HG03280 (cell line): ENCODE measurements around the gene S100PBP.

ENCODE experiments used
- ATAC-seq: cut with Tn5 transposase; IDR thresholded peaks from one replicate; pipeline ENCODE4 v1.9.1; 2021; ENCODE audit warnings: mild to moderate bottlenecking, moderate library complexity; ENCODE audit not compliant: unreplicated experiment

Gene S100PBP

DNA sequence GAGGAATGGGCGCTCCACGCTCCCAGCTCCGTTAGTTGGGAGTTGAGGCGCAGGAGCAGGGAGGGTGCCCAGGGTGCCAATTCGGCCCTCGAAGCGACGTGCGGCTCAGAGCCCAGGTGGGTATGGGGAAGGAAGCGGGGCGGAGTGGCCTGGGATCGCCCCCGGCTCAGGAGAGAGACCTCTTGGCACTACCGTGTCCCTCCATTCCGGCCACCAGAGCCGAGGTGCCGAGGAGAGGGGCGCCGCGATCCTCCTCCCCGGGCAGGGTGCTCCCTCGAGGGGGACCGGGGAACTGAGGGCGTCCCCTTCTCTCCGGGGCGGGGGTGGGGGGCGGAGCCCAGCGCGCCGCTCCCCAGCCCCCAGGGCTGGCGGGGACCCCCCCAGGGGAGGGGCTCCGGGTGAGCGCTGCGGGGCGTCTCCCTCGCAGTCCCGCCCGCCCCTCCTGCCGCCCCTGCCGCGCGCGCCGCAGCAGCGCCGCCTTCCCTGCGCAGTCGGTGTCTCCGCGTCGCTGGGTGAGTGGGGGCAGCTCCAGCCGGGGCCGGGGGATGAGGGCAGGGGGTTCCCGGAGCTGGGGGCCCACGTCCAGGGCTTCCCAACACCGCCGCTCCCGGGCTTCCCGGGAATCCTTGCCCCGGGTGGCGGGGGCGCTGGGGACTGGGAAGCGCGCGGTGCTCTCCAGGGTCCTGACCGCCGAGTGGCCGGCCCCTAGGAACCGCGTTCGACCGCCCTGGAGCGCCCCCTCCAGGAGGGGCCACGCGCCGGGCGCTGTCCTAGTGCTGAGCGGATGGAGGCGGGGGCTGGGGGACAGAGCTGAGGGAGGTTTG, 68.8 kb downstream of the S100PBP start, which contains the start of gene HPCA:
TSS of gene HPCA (plus strand) at position 488 of the 824 bp plus-strand sequence. CDS start 2,408 bp downstream, outside the sequence.
- ATAC-seq, result no peak

DNA sequence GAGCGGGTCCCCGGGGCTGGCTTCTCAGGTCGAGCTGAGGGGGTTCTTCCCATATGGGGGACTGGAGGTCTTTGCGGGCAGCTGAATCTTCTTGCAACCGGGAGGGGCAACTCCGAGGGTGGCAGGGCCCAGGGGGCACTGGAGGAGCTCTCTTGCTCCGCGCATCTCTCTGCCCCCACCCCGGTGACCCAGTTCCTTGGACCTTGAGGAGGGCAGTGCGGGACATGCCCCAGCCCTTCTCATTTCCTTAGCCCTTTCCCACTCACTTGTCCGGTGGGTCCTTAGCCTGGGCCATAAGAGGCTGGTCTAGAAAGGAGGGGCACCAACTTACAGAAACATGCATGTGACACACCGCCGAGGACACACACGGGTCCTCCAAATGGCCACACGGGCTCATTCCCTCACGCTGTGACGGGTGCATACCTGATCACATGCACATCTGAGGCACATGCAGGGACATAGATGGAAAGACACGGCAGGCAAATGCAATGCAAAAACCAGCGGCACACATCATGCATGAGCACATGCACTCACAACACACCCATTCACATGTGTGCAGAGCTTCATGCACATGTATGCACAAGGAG, 69.5 kb downstream of the S100PBP start:
- ATAC-seq, result no peak

- no peak for ATAC-seq
These were observed 70.2 kb downstream of the S100PBP start for GRCh38 chr1:32887623-32888022.

- ATAC-seq, result no peak
These were observed 70.7 kb downstream of the S100PBP start for GRCh38 chr1:32888134-32888533.

DNA sequence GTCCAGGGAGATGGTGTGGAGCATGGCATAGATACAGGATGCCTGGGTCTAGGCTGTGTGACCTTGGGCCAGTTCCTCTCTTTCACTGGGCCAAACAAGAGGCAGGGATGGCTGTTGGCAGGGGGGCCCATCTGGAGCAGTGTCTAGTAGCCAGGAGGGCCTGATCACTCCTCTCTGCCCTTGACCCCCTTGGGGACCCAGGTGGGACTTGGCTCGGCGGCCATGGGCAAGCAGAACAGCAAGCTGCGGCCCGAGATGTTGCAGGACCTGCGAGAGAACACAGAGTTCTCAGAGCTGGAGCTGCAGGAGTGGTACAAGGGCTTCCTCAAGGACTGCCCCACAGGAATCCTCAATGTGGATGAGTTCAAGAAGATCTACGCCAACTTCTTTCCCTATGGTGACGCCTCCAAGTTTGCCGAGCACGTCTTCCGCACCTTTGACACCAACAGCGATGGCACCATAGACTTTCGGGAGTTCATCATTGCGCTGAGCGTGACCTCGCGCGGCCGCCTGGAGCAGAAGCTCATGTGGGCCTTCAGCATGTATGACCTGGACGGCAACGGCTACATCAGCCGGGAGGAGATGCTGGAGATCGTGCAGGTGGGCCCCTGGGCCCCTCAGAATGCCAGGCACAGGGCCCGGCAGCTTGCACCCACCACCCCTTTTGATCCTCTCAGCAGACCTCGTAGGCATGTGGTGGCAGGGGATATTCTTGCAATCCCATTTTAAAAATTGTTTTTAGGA, 71.4 kb downstream of the S100PBP start:
- no peak for ATAC-seq

GRCh38 chr1:32889731-32890278, 72.4 kb downstream of the S100PBP start:
- ATAC-seq, result no peak

- no peak for ATAC-seq
These were observed 73.2 kb downstream of the S100PBP start for GRCh38 chr1:32890516-32891240.

GRCh38 chr1:32891241-32891570, 73.8 kb downstream of the S100PBP start:
- no peak for ATAC-seq

DNA sequence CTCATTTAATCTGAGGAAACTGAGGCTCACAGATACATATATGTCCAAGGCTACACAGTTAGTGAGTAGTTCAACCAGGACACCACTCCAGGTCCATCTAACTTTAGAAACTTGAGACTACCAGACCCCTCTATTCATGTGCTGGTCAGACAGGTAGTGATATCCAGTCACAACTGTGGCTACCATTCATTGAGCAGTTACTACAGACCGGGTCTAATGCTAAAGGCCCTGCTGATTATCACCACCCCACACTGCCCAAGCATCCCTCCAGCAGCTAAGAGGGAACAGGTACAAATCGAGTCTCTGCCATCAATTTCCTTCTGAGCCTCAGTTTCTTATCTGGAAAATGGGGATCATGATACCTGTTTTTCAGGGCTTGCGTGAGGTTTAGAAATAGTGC, 74.2 kb downstream of the S100PBP start:
- ATAC-seq, result no peak

- no peak for ATAC-seq
These were observed 75.1 kb downstream of the S100PBP start for GRCh38 chr1:32892368-32893197.

DNA sequence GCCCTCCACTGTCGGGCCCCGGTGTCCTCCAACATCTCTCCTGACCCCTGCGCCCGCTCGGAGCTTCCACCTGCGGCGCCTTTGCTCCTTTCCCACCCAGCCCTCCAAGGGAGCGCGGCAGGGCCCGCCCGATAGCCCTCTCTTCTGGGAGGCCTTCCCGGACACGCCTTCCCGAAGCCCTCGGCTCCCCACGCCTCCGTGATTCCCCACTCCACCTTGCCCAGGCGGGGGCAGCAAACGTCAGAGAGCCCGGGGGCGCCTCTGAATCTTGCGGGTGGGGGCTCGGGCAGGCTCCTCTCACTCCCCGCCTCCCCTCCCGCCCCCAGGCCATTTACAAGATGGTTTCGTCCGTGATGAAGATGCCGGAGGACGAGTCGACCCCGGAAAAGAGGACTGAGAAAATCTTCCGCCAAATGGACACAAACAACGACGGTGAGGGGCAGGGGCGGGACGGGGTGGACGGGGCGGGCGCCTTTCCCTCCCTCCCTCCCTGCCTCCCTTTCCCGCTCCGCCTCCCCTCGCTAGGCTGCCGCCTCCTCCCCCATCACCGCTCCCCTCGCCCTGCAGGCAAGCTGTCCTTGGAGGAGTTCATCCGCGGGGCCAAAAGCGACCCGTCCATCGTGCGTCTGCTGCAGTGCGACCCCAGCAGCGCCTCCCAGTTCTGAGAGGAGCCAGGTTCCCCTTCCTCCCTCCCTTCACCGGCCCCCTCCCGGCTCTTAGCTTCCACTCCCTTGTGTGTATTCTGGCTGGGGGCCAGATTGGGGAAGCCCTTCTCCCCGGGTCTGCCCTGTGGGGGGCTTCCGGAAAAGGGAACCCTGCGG, 76.0 kb downstream of the S100PBP start:
- no peak for ATAC-seq

DNA sequence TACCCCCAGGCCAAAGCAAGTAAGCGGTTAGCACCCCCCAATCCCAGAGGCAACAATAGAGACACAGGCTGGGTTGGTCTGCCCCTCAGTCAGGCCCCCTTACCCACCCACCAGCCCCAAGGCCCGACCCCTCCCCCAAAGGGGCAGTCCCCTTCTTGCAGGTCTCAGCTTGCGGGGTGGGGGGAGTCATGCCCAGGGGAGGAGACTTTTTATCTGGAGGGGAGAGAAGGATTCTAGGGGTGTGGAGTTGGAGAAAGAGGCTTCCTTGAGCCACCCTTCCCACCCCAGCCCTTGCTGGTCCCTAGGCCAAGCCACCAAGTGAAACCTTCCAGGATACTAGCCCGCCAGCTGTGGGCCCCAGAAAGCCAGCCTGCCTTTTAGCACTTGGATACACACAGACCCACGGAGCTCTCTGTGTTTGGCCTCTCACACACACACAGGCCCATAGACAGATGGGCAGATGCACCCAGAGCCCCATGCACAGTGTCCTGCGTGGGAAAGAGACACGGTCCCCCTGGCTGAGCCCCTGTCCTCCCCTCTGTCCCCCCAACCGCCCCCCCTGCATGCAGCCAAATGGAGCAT, 76.7 kb downstream of the S100PBP start:
- no peak for ATAC-seq

- ATAC-seq, result no peak
These were observed 77.2 kb downstream of the S100PBP start for GRCh38 chr1:32894681-32895080.

- no peak for ATAC-seq
These were observed 78.1 kb downstream of the S100PBP start for GRCh38 chr1:32895325-32896215.

GRCh38 chr1:32896451-32896850, 79.0 kb downstream of the S100PBP start:
- ATAC-seq, result no peak

DNA sequence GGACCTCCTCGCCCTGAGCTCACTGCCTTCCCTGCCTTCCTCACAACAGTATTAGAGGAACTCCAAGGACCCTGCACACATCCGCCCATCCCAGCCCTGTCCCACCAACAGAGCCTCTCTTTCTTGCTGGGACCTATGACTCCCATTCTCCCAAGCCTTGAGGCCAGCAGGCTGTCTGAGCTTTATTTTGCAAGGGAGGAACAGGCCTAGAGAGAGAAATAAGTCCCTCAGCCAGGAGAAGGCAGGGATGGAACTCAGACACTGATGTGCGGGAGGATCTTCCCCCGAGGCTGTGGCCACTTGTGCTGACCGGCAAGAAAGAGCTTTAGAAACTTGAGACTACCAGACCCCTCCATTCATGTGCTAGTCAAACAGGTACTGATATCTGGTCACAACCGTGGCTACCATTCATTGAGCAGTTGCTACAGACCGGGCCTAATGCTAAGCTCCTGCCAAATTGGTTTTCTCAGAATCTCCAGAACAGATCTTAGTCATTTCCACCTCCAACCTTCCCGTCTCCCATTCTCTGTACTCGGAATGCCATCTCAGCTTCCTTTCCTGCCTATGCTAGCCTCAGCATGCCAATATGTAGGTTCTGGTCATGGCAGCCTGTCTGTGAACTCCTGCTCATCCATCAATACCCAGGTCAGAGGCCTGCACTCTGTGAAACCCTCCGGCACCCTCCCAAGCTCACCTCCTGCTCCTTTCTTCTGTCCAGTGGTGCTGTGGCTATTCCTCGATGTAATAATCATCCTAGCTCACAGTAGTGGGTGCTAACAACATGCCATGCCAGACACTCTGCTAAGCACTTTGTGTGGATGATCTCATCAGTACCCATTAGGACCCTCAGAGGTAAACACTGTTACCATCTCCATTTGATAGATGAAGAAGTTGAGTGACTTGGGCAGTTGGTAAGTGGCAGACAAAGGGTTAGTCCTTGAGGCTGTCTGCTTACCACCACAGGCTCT, 79.9 kb downstream of the S100PBP start:
- ATAC-seq, result no peak

DNA sequence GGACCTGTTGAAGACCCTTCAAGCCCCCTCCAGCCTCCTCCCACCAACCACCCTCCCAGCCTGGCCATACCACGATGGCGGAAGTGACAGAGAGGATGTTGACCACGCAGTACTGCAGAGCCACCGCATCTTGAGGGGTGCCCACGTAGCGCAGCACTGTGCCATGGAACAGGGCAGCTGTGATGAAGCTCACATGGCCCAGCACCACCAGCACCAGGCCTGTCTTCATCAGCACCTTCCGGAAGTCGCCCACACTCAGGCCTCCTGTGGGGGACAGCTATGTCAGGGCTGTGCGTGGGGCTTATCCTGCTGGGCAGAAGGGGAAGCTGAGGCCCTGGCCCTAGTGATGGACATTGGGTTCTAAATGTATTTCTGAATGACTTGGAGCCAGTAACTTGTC, 80.6 kb downstream of the S100PBP start:
- ATAC-seq, result no peak
